Pancreas (tissue), 10 donors: ENCODE results near the gene G6PC1. TPM values are rescaled to one million over a fixed set of nuclear protein-coding genes. Genes with fewer than 3 reads are reported as not detected.
A peak's percentile ranks its signal among the peaks of the same experiment; 100 is the strongest.

ENCODE experiments used
- ATAC-seq, 4 donors: fragments of 200-7000 bp; cut with Tn5 transposase; one replicate each; pipeline versions ENCODE4 v1.8.0 to v1.9.1; 2020; ENCODE audit warnings: mild to moderate bottlenecking in 4 of 4, moderate library complexity in 4 of 4
- DNase-seq, 6 donors: peaks; one replicate each; pipeline ENCODE4 v3.0.0-alpha.2; 2020
- FAIRE-seq: peaks from 2 replicates; lab custom pipeline; 2012; peaks lifted over from hg19 to GRCh38; lab: Jason Lieb, UNC
- H3K27ac ChIP-seq, 4 donors: fragments of 200-600 bp; sonication (generic); 1 replicate in 3 of 4; 2 replicates in 1 of 4; pipeline versions ENCODE4 v1.5.0 to v1.8.0; 2020
- H3K27me3 ChIP-seq, 4 donors: fragments of 200-600 bp; one replicate each; pipeline ENCODE4 v1.8.0; 2021
- H3K36me3 ChIP-seq, 3 donors: fragments of 200-600 bp; sonication (generic) in 1 of 3; one replicate each; pipeline versions ENCODE4 v1.5.0 to v1.8.0; 2020 to 2021
- H3K4me1 ChIP-seq, 3 donors: fragments of 200-600 bp; one replicate each; pipeline ENCODE4 v1.8.0; 2021
- H3K4me3 ChIP-seq, 4 donors: fragments of 200-600 bp; sonication (generic) in 2 of 4; one replicate each; pipeline versions ENCODE4 v1.5.0 to v1.8.0; 2020 to 2021
- H3K9me3 ChIP-seq, 4 donors: fragments of 200-600 bp; one replicate each; pipeline ENCODE4 v1.8.0; 2021
- WGBS, 2 donors: extraction: QIAGEN DNeasy Blood & Tissue Kit; methylation state at CpG; one replicate each; pipeline ENCODE4 v1.1.7; 2013; 5-methylcytosine and 5-hydroxymethylcytosine counted together
- intact Hi-C, 3 donors: fragments of 100-400 bp; cut with DNase I; formaldehyde crosslinking; loops; one replicate each; pipeline versions ENCODE4 v1.11.1 to v1.14.2; 2022
- polyA plus RNA-seq, 2 donors: library from polyadenylated mRNA; stranded (reverse); fragments of 200-250 nt; gene quantifications; one replicate each; pipeline ENCODE4 v1.2.3, GENCODE V29; 2013
- total RNA-seq, 6 donors: library from RNA; stranded (reverse); fragmentation: NEBNext Ultra II Directional in 4 of 6; extraction: Animal tissue kit (Norgen Biotek cat#: 25700) in 4 of 6; gene quantifications; one replicate each; pipeline versions ENCODE4 v1.2.1 to v1.2.4, GENCODE V29; 2021 to 2023
- TF ChIP-seq, protein P1 (sequence below), 4 donors: fragments of 200-600 bp; sonication (generic) in 3 of 4; IDR thresholded peaks; one replicate each; pipeline versions ENCODE4 v1.5.0 to v1.8.0; 2021; ENCODE audit warnings: antibody characterized with exemption in 4 of 4
- donor health status: healthy with polysubstance abuse.
- donor health status: DM: no; HTN: no; CAD: no; lungs with moderate emphysema.
- donor health status: DM: no; HTN: no; CAD: no.
- donor health status: control.
- donor health status: control.
- donor health status: Bipolar disorder and iron deficiency.
- donor health status: DM: yes; HTN: yes; CAD: no.
- donor health status: DM: no; HTN: no; CAD: no.
- donor health status: DM: no; HTN: no; CAD: no.
- donor health status: DM: yes; HTN: yes; CAD: no.

Gene G6PC1
- total and polyA plus RNA-seq, 8 donors: 0.08 to 0.72 (median 0.23) TPM; not detected in 2

DNA sequence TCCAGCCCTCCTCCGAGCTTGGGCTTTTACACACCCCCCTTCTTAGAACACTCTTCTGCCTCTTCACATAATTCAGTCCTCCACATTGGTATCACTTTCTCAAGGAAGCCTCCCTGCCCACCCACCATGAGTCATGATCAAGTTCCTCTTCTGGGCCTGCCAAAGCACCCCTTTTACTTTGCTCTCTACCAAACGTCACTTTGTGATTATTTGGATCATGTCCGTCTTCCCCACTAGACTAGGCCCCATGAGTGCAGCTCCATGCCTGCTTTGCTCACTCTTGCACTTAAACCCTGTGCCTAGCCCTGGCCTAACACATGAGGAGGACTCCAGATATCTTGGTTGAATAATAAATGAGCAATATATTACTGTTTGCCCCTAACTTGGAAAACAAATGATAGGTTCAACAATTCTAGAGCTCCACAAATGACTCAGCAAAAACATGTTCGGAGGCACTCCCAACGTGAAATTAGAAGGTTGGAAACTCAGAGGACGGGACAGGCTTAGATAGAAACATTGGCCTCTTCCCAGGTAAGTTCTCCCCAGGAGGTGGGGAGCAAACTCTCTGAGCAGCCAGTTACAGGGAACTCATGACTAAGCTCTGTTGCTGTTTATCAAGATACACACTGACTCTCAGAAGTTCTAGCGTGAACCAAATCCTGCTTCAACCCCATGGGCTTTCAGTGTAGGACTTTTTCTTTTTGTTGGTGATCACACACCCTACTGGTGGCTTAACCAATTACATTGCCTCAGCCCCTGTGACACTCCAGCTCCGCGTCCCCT is 28.3 kb downstream of the G6PC1 start:
- FAIRE-seq: peak; percentile 75
- intact Hi-C loops: no loop called here
- TF ChIP-seq, protein P1, sequence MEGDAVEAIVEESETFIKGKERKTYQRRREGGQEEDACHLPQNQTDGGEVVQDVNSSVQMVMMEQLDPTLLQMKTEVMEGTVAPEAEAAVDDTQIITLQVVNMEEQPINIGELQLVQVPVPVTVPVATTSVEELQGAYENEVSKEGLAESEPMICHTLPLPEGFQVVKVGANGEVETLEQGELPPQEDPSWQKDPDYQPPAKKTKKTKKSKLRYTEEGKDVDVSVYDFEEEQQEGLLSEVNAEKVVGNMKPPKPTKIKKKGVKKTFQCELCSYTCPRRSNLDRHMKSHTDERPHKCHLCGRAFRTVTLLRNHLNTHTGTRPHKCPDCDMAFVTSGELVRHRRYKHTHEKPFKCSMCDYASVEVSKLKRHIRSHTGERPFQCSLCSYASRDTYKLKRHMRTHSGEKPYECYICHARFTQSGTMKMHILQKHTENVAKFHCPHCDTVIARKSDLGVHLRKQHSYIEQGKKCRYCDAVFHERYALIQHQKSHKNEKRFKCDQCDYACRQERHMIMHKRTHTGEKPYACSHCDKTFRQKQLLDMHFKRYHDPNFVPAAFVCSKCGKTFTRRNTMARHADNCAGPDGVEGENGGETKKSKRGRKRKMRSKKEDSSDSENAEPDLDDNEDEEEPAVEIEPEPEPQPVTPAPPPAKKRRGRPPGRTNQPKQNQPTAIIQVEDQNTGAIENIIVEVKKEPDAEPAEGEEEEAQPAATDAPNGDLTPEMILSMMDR (IDR thresholded peaks at IDR 0.05): peak; percentile 40 to 67 (median 57)
- Histone ChIP-seq H3K36me3 (no peaks in the 10 kb centered on the region), H3K4me1 (peaks cover 0 to 8% (median 0%) of the 10 kb centered on the region in 3 donors), H3K27me3 (no peaks in the 10 kb centered on the region), H3K4me3 (no peak overlapping the region), H3K27ac (peak overlapping the region in 3 of 4 donors; percentile 24 to 84 (median 81)), H3K9me3 (no peaks in the 10 kb centered on the region)
- peak; percentile 97 to 98 (median 98) for ATAC-seq
- DNase-seq: peak in 4 of 6 donors; percentile 36 to 70 (median 58)
- WGBS, 2 donors: 27 to 29% methylated on average over 9 of the region's 9 CpGs

GRCh38 chr17:42929497-42929844 is 28.9 kb downstream of the G6PC1 start:
- TF ChIP-seq, protein P1 (IDR thresholded peaks at IDR 0.05): peak in 1 of 4 donors; percentile 2
- FAIRE-seq: no peak
- H3K4me3 ChIP-seq: no peak overlapping the region
- H3K9me3 ChIP-seq: no peaks in the 10 kb centered on the region
- no peak for DNase-seq
- peak overlapping the region in 2 of 4 donors; percentile 81 to 84 for H3K27ac ChIP-seq
- H3K27me3 ChIP-seq: no peaks in the 10 kb centered on the region
- WGBS, 2 donors: 87 to 96% methylated on average over 1 of the region's 1 CpG
- intact Hi-C loops: no loop called here
- H3K4me1 ChIP-seq: peaks cover 0 to 8% (median 0%) of the 10 kb centered on the region in 3 donors
- no peak for ATAC-seq
- no peaks in the 10 kb centered on the region for H3K36me3 ChIP-seq

DNA sequence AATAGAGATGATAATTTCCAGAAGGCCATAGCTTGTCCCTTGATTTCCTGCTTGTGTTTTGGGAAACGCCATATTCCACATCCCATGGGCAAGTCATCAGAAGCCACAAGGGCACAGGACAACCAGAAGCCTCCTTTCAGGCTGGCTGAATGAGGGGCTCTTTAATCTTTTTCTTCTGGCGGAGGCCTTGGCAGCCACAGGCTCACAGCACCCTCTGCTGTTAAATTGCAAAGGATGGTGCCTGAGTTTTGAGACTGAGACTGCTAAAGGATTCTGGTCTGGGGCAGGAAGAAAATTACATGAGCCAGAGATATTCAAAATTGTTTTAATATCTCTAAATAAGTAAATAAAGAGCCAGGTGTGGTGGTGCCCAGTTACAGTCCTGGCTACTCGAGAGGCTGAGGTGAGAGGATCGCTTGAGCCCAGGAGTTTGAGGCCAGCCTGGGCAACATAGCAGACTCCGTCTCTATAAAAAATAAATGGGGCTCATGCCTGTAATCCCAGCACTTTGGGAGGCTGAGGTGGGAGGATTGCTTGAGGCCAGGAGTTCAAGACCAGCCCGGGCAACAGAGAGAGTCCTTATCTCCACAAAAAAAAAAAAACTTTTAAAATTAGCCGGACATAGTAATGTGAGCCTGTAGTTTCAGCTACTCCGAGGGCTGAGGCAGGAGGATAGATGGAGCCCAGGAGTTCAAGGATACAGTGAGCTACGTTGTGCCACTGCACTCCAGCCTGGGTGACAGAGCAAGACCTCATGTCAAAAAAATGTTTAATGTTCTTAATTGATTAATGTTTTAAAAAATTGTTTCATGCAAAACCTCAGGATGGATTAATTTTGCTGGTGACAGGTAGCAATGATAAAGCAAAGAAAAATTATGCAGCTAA is 37.4 kb downstream of the G6PC1 start:
- Histone ChIP-seq H3K27me3 (no peaks in the 10 kb centered on the region), H3K4me1 (no peaks in the 10 kb centered on the region), H3K36me3 (no peaks in the 10 kb centered on the region), H3K27ac (peak overlapping the region in 2 of 4 donors; percentile 33 to 37), H3K9me3 (no peaks in the 10 kb centered on the region), H3K4me3 (no peak overlapping the region)
- FAIRE-seq (no peak), DNase-seq (peak in 3 of 6 donors; percentile 24 to 57 (median 35)), ATAC-seq (peak; percentile 60 to 94 (median 87))
- TF ChIP-seq, protein P1 (IDR thresholded peaks at IDR 0.05): peak; percentile 12 to 43 (median 37)
- 21 to 26% methylated on average over 9 of the region's 9 CpGs for WGBS, 2 donors
- intact Hi-C loops: loop anchor here in 1 of 3 donors (5.0 to 10.0 kb wide), 2 partner anchors 91 to 223 kb away; no protein-coding TSS in a partner anchor

DNA sequence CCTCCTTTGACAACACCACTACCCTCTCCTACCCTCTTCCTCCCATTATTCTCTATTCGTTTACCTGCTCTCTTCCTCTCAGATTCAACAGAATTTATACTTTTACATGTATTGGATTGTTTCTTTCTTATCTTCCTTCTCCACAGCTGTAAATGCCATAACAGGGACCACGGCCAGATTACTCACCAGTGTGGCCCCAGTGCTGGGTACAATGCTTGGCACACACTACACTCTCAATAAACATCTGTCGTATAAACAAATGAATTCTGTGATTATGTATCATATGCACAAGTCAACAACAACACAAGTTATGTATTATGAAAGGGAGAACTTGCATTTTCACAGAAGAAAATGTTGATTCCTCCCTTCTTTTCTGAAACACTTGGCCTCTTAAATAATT is 43.6 kb downstream of the G6PC1 start:
- DNase-seq: no peak
- TF ChIP-seq, protein P1 (IDR thresholded peaks at IDR 0.05): no peak
- Histone ChIP-seq H3K27me3 (no peaks in the 10 kb centered on the region), H3K4me3 (no peak overlapping the region), H3K4me1 (no peaks in the 10 kb centered on the region), H3K27ac (no peak overlapping the region), H3K36me3 (no peaks in the 10 kb centered on the region), H3K9me3 (no peaks in the 10 kb centered on the region)
- intact Hi-C loops: no loop called here
- ATAC-seq: no peak
- FAIRE-seq: no peak
- WGBS, 2 donors: 22 to 24% methylated on average over 3 of the region's 3 CpGs
